Measurements from ENCODE around the gene COPS6. TPM values are rescaled to one million over a fixed set of nuclear protein-coding genes. Genes with fewer than 3 reads are reported as not detected.

Gene COPS6
- polyA plus RNA-seq, 3 donors = 122 to 135 (median 135) TPM

- no peak for DNase-seq (ENCODE audit: extremely low read depth in 1 of 11, low read depth in 9 of 11, low spot score in 4 of 11)
These were observed 4.7 kb downstream of the COPS6 start for GRCh38 chr7:100093498-100093897.

GRCh38 chr7:100093925-100094486 is 5.2 kb downstream of the COPS6 start:
- no peak for DNase-seq (ENCODE audit: extremely low read depth in 1 of 11, low read depth in 9 of 11, low spot score in 4 of 11)

GRCh38 chr7:100095289-100095688 is 6.5 kb downstream of the COPS6 start:
- no peak for DNase-seq (ENCODE audit: extremely low read depth in 1 of 11, low read depth in 9 of 11, low spot score in 4 of 11)

GRCh38 chr7:100095704-100096103 is 6.9 kb downstream of the COPS6 start:
- DNase-seq (ENCODE audit: extremely low read depth in 1 of 11, low read depth in 9 of 11, low spot score in 4 of 11) = no peak

- DNase-seq (ENCODE audit: extremely low read depth in 1 of 11, low read depth in 9 of 11, low spot score in 4 of 11) = no peak
These were observed 10.1 kb downstream of the COPS6 start for GRCh38 chr7:100098913-100099312.

GRCh38 chr7:100099452-100099851 is 10.7 kb downstream of the COPS6 start:
- no peak for DNase-seq (ENCODE audit: extremely low read depth in 1 of 11, low read depth in 9 of 11, low spot score in 4 of 11)

- DNase-seq (ENCODE audit: extremely low read depth in 1 of 11, low read depth in 9 of 11, low spot score in 4 of 11) = peak; percentile 88 to 96 (median 93)
These were observed 11.7 kb downstream of the COPS6 start for GRCh38 chr7:100100420-100101015.

GRCh38 chr7:100101016-100101862 is 12.5 kb downstream of the COPS6 start, which contains the start of the genes AP4M1 and MCM7:
Gene AP4M1, plus strand, starts transcription at chr7:100101643. Its CDS starts 72 bp downstream, at chr7:100101715.
Gene MCM7, minus strand, starts transcription at chr7:100101397. Its CDS starts 103 bp downstream, at chr7:100101294.
- DNase-seq (ENCODE audit: extremely low read depth in 1 of 11, low read depth in 9 of 11, low spot score in 4 of 11) = peak; percentile 87 to 98 (median 97)

GRCh38 chr7:100102950-100103840 is 14.4 kb downstream of the COPS6 start:
- no peak for DNase-seq (ENCODE audit: extremely low read depth in 1 of 11, low read depth in 9 of 11, low spot score in 4 of 11)

GRCh38 chr7:100105534-100105933 is 16.8 kb downstream of the COPS6 start:
- no peak for DNase-seq (ENCODE audit: extremely low read depth in 1 of 11, low read depth in 9 of 11, low spot score in 4 of 11)

- no peak for DNase-seq (ENCODE audit: extremely low read depth in 1 of 11, low read depth in 9 of 11, low spot score in 4 of 11)
These were observed 17.9 kb downstream of the COPS6 start for GRCh38 chr7:100106633-100107032.

GRCh38 chr7:100107125-100107737 is 18.5 kb downstream of the COPS6 start:
- no peak for DNase-seq (ENCODE audit: extremely low read depth in 1 of 11, low read depth in 9 of 11, low spot score in 4 of 11)

- DNase-seq (ENCODE audit: extremely low read depth in 1 of 11, low read depth in 9 of 11, low spot score in 4 of 11) = no peak
These were observed 19.1 kb downstream of the COPS6 start for GRCh38 chr7:100107890-100108289.

GRCh38 chr7:100109521-100110163 is 20.9 kb downstream of the COPS6 start:
- DNase-seq (ENCODE audit: extremely low read depth in 1 of 11, low read depth in 9 of 11, low spot score in 4 of 11) = no peak

GRCh38 chr7:100111156-100111555 is 22.4 kb downstream of the COPS6 start:
- DNase-seq (ENCODE audit: extremely low read depth in 1 of 11, low read depth in 9 of 11, low spot score in 4 of 11) = no peak

- DNase-seq (ENCODE audit: extremely low read depth in 1 of 11, low read depth in 9 of 11, low spot score in 4 of 11) = no peak
These were observed 23.1 kb downstream of the COPS6 start for GRCh38 chr7:100111914-100112313.

GRCh38 chr7:100115026-100115425 is 26.3 kb downstream of the COPS6 start:
- no peak for DNase-seq (ENCODE audit: extremely low read depth in 1 of 11, low read depth in 9 of 11, low spot score in 4 of 11)

- no peak for DNase-seq (ENCODE audit: extremely low read depth in 1 of 11, low read depth in 9 of 11, low spot score in 4 of 11)
These were observed 29.8 kb downstream of the COPS6 start for GRCh38 chr7:100118388-100119071.
